H7 (cell line): Measurements from ENCODE around the gene IL15. TPM values are rescaled to one million over a fixed set of nuclear protein-coding genes. Genes with fewer than 3 reads are reported as not detected.
"Not testable (repeated sequence)": the region's sequence is repeated elsewhere in the genome, so short reads cannot be mapped to it uniquely, and the experiment has no call there.

Experiments used
- DNase-seq: peaks from one replicate; pipeline ENCODE4 v3.0.0; 2012
- H3K27me3 ChIP-seq: 2 replicates; pipeline ENCODE4 v1.6.0; 2011; ENCODE audit warnings: mild to moderate bottlenecking, low read length; ENCODE audit not compliant: control insufficient read depth, insufficient read depth
- H3K36me3 ChIP-seq: replicated peaks from 2 replicates; pipeline ENCODE4 v1.5.1; 2011; ENCODE audit warnings: low read length; ENCODE audit not compliant: control insufficient read depth, insufficient read depth
- H3K4me3 ChIP-seq: 2 replicates; pipeline ENCODE4 v1.5.1; 2011; ENCODE audit warnings: low read depth, mild to moderate bottlenecking, control low read depth, low read length, moderate library complexity; ENCODE audit not compliant: insufficient read depth
- total RNA-seq: library from RNA; depleted of rRNA; stranded (reverse); fragments of >200 nt; shearing (Covaris generic); gene quantifications from 2 replicates; pipeline ENCODE4 v1.2.3, GENCODE V29; 2014

IL15 gene
- total RNA-seq, 1 experiment from 2014 or later = 1.4 TPM

GRCh38 chr4:141751806-141752205 is 115.4 kb downstream of the IL15 start:
- H3K27me3 ChIP-seq, H3K4me3 ChIP-seq, H3K36me3 ChIP-seq, DNase-seq: not testable (repeated sequence)

- no peaks in the 10 kb centered on the region for H3K27me3 ChIP-seq
- no peaks in the 10 kb centered on the region for H3K36me3 ChIP-seq
- no peak overlapping the region for H3K4me3 ChIP-seq
- DNase-seq = no peak
These were observed 120.9 kb downstream of the IL15 start for GRCh38 chr4:141757287-141757686.

- H3K36me3 ChIP-seq = no peaks in the 10 kb centered on the region
- H3K4me3 ChIP-seq = no peak overlapping the region
- no peaks in the 10 kb centered on the region for H3K27me3 ChIP-seq
- DNase-seq = no peak
These were observed 123.5 kb downstream of the IL15 start for GRCh38 chr4:141759796-141760425.

- no peaks in the 10 kb centered on the region for H3K36me3 ChIP-seq
- DNase-seq = no peak
- H3K27me3 ChIP-seq = no peaks in the 10 kb centered on the region
- no peak overlapping the region for H3K4me3 ChIP-seq
These were observed 125.5 kb downstream of the IL15 start for GRCh38 chr4:141761926-141762325.

DNA sequence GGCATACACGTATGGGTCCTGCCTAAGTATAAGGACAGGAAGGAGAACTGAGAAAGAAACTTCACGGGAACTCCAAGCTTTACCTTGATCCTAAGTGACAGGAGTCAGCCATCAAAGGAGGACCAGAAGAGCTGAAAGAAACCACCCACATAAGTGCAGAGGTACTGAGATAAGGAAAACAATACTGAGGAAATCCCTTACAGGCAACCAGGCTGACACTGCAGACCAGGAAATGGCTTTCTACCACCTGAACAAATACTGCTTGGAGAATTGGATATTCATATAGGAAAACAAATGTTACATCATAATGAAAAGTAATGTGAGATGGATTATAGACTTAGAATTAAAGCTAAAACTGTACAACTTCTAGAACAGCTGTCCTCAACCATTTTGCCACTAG is 127.0 kb downstream of the IL15 start:
- Histone ChIP-seq H3K27me3 (no peaks in the 10 kb centered on the region), H3K4me3 (no peak overlapping the region), H3K36me3 (no peaks in the 10 kb centered on the region)
- no peak for DNase-seq

- no peaks in the 10 kb centered on the region for H3K36me3 ChIP-seq
- no peak for DNase-seq
- no peak overlapping the region for H3K4me3 ChIP-seq
- no peaks in the 10 kb centered on the region for H3K27me3 ChIP-seq
These were observed 132.6 kb downstream of the IL15 start for GRCh38 chr4:141768954-141769353.

GRCh38 chr4:141771889-141772830 is 135.8 kb downstream of the IL15 start:
- Histone ChIP-seq H3K36me3 (no peaks in the 10 kb centered on the region), H3K4me3 (no peak overlapping the region), H3K27me3 (no peaks in the 10 kb centered on the region)
- no peak for DNase-seq

DNA sequence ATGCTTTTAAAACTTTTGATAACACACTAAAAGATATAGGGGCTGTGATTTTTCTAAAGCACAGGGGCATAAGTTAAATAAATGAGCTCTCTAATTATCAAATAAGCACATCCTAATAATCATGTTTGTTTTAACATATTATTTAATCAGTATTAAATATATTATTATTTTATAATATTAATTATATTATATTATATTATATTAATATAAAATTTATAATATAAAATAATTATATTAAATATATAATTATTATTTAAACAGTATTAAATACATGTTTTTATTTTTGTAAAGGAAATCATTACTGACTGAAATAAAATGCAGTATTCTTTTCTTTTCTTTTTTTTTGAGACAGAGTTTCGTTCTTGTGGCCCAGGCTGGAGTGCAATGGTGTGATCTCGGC is 136.5 kb downstream of the IL15 start:
- no peak for DNase-seq
- H3K36me3 ChIP-seq = no peaks in the 10 kb centered on the region
- H3K27me3 ChIP-seq = no peaks in the 10 kb centered on the region
- no peak overlapping the region for H3K4me3 ChIP-seq

GRCh38 chr4:141782205-141782604 is 145.8 kb downstream of the IL15 start:
- no peak overlapping the region for H3K4me3 ChIP-seq
- no peaks in the 10 kb centered on the region for H3K27me3 ChIP-seq
- DNase-seq = no peak
- H3K36me3 ChIP-seq = no peaks in the 10 kb centered on the region
